NCI-H446 (cell line): ENCODE data around the gene PTPN14.
A peak's percentile ranks its signal among the peaks of the same experiment; 100 is the strongest.
"Not testable (repeated sequence)": the region's sequence is repeated elsewhere in the genome, so short reads cannot be mapped to it uniquely, and the experiment has no call there.

Experiments
- DNase-seq, 2 experiments: peaks; one replicate each; lab custom pipeline; 2025; lab: John Stamatoyannopoulos, UW

Gene PTPN14

GRCh38 chr1:214394569-214394968 is 156.8 kb downstream of the PTPN14 start:
- not testable (repeated sequence) for DNase-seq

- no peak for DNase-seq
Observed at GRCh38 chr1:214393086-214393485, 158.3 kb downstream of the PTPN14 start.

- DNase-seq, result no peak
Observed at GRCh38 chr1:214391873-214392645, 159.3 kb downstream of the PTPN14 start.

GRCh38 chr1:214389734-214390133 is 161.7 kb downstream of the PTPN14 start:
- DNase-seq, result no peak

- no peak for DNase-seq
Observed at GRCh38 chr1:214386747-214387146, 164.7 kb downstream of the PTPN14 start.

GRCh38 chr1:214386333-214386732 is 165.1 kb downstream of the PTPN14 start:
- no peak for DNase-seq

- DNase-seq, result no peak
Observed at GRCh38 chr1:214385428-214385827, 166.0 kb downstream of the PTPN14 start.

- no peak for DNase-seq
Observed at GRCh38 chr1:214384373-214385079, 166.9 kb downstream of the PTPN14 start.

- no peak for DNase-seq
Observed at GRCh38 chr1:214383381-214384372, 167.7 kb downstream of the PTPN14 start.

- no peak for DNase-seq
Observed at GRCh38 chr1:214380986-214381695, 170.3 kb downstream of the PTPN14 start.

GRCh38 chr1:214380396-214380795 is 171.0 kb downstream of the PTPN14 start:
- DNase-seq, result no peak

- DNase-seq, result no peak
Observed at GRCh38 chr1:214379236-214379970, 172.0 kb downstream of the PTPN14 start.

- no peak for DNase-seq
Observed at GRCh38 chr1:214378492-214378891, 172.9 kb downstream of the PTPN14 start.

- DNase-seq, result no peak
Observed at GRCh38 chr1:214377886-214378285, 173.5 kb downstream of the PTPN14 start.

GRCh38 chr1:214377485-214377884 is 173.9 kb downstream of the PTPN14 start:
- no peak for DNase-seq

GRCh38 chr1:214372092-214372491 is 179.3 kb downstream of the PTPN14 start:
- DNase-seq, result no peak

GRCh38 chr1:214370615-214371014 is 180.8 kb downstream of the PTPN14 start:
- no peak for DNase-seq

GRCh38 chr1:214369364-214369763 is 182.0 kb downstream of the PTPN14 start:
- DNase-seq, result no peak

- DNase-seq, result no peak
Observed at GRCh38 chr1:214367841-214368240, 183.6 kb downstream of the PTPN14 start.

- peak; percentile 64 to 91 for DNase-seq
Observed at GRCh38 chr1:214364786-214365295, 186.6 kb downstream of the PTPN14 start.

- peak in 1 of 2 experiments; percentile 91 for DNase-seq
Observed at GRCh38 chr1:214364386-214364785, 187.0 kb downstream of the PTPN14 start.
